Measurements from ENCODE around the gene MAP4K4.

- TF ChIP-seq CTCF (conservative IDR thresholded peaks at IDR 0.05; ENCODE audit: low read depth, low read length) (no peak), EZH2 (IDR thresholded peaks at IDR 0.05; ENCODE audit: low read length, unreplicated experiment) (no peak), EZH2phosphoT487 (IDR thresholded peaks at IDR 0.05; ENCODE audit: borderline replicate concordance, low read length) (no peak)
Observed at GRCh38 chr2:101756266-101756665, 58.8 kb downstream of the MAP4K4 start.

All from PC-3 (cell line).